NCI-H526 treated with DMSO at 0.1 percent for 48 hours (cell line): ENCODE data around the gene CMTM2.
A peak's percentile ranks its signal among the peaks of the same experiment; 100 is the strongest.
"Not testable (repeated sequence)": the region's sequence is repeated elsewhere in the genome, so short reads cannot be mapped to it uniquely, and the experiment has no call there.

ENCODE experiments used
- DNase-seq: peaks from one replicate; lab custom pipeline; 2025; lab: John Stamatoyannopoulos, UW

Gene CMTM2

GRCh38 chr16:66587881-66588600 is 8.8 kb downstream of the CMTM2 start:
- no peak for DNase-seq

GRCh38 chr16:66588981-66589713 is 9.9 kb downstream of the CMTM2 start:
- DNase-seq, result no peak

GRCh38 chr16:66590322-66590721 is 11.1 kb downstream of the CMTM2 start:
- DNase-seq, result no peak

GRCh38 chr16:66591018-66591417 is 11.8 kb downstream of the CMTM2 start:
- no peak for DNase-seq

GRCh38 chr16:66592241-66592640 is 13.0 kb downstream of the CMTM2 start:
- DNase-seq, result no peak

GRCh38 chr16:66592814-66593213 is 13.6 kb downstream of the CMTM2 start:
- no peak for DNase-seq

GRCh38 chr16:66594739-66595138 is 15.5 kb downstream of the CMTM2 start:
- DNase-seq, result no peak

- not testable (repeated sequence) for DNase-seq
Measured at GRCh38 chr16:66596559-66596958, 17.3 kb downstream of the CMTM2 start.

- no peak for DNase-seq
Measured at GRCh38 chr16:66596986-66597848, 18.0 kb downstream of the CMTM2 start.

- no peak for DNase-seq
Measured at GRCh38 chr16:66598111-66598510, 18.8 kb downstream of the CMTM2 start.

GRCh38 chr16:66599726-66600125 is 20.5 kb downstream of the CMTM2 start:
- no peak for DNase-seq

- no peak for DNase-seq
Measured at GRCh38 chr16:66600477-66600876, 21.2 kb downstream of the CMTM2 start.

GRCh38 chr16:66601471-66601870 is 22.2 kb downstream of the CMTM2 start:
- no peak for DNase-seq

- peak; percentile 10 for DNase-seq
Measured at GRCh38 chr16:66603537-66604375, 24.5 kb downstream of the CMTM2 start.

GRCh38 chr16:66604376-66605176 is 25.3 kb downstream of the CMTM2 start, which contains the start of gene CMTM3:
Gene CMTM3, plus strand, starts transcription at chr16:66604704. Its CDS starts 102 bp downstream, at chr16:66604806.
- peak; percentile 22 for DNase-seq

GRCh38 chr16:66605177-66605978 is 26.1 kb downstream of the CMTM2 start:
- DNase-seq, result no peak

- no peak for DNase-seq
Measured at GRCh38 chr16:66605979-66606751, 26.9 kb downstream of the CMTM2 start.

GRCh38 chr16:66608241-66609138 is 29.2 kb downstream of the CMTM2 start:
- DNase-seq, result peak; percentile 18
